NCI-H774 (cell line): Measurements from ENCODE around the gene LARP4.

Experiments used
- DNase-seq: peaks from one replicate; lab custom pipeline; 2025; lab: John Stamatoyannopoulos, UW

Gene LARP4

DNA sequence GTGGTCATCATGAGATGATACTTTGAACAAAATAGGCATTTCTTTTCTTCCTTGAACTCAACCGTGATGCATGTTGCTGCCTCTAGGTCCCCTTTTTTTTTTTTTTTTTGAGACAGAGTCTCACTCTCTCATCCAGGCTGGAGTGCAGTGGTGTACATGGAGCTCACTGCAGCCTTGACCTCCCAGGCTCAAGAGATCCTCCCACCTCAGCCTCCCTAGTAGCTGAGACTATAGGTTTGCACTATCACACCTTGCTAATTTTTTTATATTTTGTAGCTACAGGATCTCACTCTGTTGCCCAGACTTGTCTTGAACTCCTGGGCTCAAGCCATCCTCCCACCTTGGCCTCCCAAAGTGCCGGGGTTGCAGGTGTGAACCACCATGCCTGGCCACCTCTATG is 124.7 kb downstream of the LARP4 start:
- DNase-seq = no peak

DNA sequence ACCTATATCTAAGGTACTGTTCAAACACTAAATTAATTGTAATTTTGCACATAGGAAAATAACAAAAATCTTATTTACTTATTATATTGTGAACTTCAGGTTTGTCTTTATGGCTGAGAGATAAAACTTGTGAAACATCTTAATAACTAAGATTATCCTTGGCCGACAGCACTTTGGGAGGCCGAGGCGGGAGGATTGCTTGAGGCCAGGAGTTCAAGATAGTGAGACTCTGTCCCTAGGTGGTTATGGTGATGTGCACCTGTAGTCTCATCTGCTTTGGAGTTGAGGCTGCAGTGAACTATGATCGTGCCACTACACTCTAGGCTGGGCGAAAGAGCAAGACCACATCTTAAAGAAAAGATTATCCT is 126.7 kb downstream of the LARP4 start:
- DNase-seq = no peak

DNA sequence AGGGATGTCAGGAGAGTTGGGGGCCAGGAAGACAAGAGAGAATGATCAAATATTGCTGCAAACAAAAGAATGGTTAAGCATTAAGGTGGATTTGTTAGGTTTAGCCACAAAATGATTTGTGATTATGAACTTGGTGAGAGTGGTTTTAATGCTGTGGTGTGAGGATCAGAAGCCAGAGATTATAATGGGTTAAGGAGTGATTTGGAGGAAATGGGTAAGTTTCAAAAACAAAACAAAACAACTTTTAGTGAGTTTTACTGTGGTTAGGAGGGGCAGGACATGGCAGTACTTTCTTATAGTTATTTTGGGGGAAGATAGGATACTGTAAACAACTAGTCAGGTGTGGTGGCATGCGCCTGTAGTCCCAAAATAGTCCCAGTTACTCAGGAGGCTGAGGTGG is 128.1 kb downstream of the LARP4 start:
- no peak for DNase-seq

DNA sequence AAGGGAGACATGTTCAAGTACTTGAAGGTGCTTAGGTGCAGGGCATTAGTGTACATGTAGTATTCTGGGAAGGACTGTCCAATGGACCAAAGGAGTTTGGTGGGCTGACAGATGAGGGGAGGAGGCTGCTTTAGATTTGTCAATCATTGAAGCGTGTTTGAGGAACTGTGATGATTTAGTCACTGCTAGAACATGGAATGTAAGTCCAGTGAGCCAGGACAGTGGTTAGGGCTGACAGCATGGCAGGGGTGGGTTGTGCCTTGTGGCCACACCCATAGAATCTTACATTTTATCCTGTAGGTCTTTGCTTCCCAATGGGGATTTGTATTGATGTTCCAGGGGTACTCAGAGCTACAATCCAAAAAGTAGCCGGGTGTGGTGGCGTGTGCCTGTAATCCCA is 128.7 kb downstream of the LARP4 start:
- no peak for DNase-seq
